HUES6 (cell line): ENCODE measurements around the gene VAC14.
A peak's percentile ranks its signal among the peaks of the same experiment; 100 is the strongest.

ENCODE experiments used
- H3K27ac ChIP-seq: 2 replicates; pipeline ENCODE4 v1.7.0; 2013; ENCODE audit warnings: low read depth, mild to moderate bottlenecking, low read length, inconsistent platforms
- H3K27me3 ChIP-seq: 2 replicates; pipeline ENCODE4 v1.6.1; 2013; ENCODE audit warnings: low read length; ENCODE audit not compliant: control insufficient read depth, insufficient read depth
- H3K36me3 ChIP-seq: 2 replicates; pipeline ENCODE4 v1.6.1; 2013; ENCODE audit warnings: low read length; ENCODE audit not compliant: control insufficient read depth, insufficient read depth
- H3K4me1 ChIP-seq: 2 replicates; pipeline ENCODE4 v1.6.1; 2013; ENCODE audit warnings: low read length; ENCODE audit not compliant: control insufficient read depth, insufficient read depth
- H3K4me3 ChIP-seq: 2 replicates; pipeline ENCODE4 v1.5.1; 2013; ENCODE audit warnings: low read depth, low read length
- H3K9ac ChIP-seq: one replicate; pipeline ENCODE4 v1.6.1; 2013; ENCODE audit warnings: mild to moderate bottlenecking, low read length
- H3K9me3 ChIP-seq: 2 replicates; pipeline ENCODE4 v1.6.1; 2013; ENCODE audit warnings: low read depth, low read length; ENCODE audit not compliant: control insufficient read depth, insufficient read depth

The VAC14 gene

DNA sequence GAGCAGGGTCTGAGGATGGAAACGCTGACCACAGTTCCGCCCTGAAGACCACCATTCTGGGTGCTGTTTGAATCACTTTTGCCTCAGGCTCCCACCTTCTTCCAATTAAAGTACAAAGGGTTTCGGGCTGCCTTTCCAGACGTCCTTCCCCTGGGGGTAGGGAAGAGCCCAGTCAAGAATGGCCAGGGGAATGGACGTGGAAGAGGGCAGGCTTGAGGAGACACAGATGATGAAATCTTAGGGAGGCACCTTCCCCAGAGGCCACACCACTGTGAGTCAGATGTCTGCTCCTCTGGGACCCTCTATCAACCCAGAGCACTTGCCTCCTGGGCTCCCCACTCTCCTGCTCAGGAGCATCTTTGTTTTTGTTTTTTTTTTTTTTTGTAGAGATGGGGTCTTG is 87.6 kb downstream of the VAC14 start:
- H3K9ac ChIP-seq = peak overlapping the region; percentile 51
- H3K36me3 ChIP-seq = no peaks in the 10 kb centered on the region
- peaks cover 53% of the 10 kb centered on the region for H3K4me1 ChIP-seq
- no peak overlapping the region for H3K27ac ChIP-seq
- H3K9me3 ChIP-seq = no peaks in the 10 kb centered on the region
- no peaks in the 10 kb centered on the region for H3K27me3 ChIP-seq
- no peak overlapping the region for H3K4me3 ChIP-seq

- Histone ChIP-seq H3K36me3 (no peaks in the 10 kb centered on the region), H3K9me3 (no peaks in the 10 kb centered on the region), H3K27me3 (no peaks in the 10 kb centered on the region), H3K9ac (peak overlapping the region; percentile 51), H3K4me1 (peaks cover 57% of the 10 kb centered on the region), H3K4me3 (no peak overlapping the region), H3K27ac (no peak overlapping the region)
Measured at GRCh38 chr16:70712942-70713341, 88.0 kb downstream of the VAC14 start.

GRCh38 chr16:70712359-70712758 is 88.6 kb downstream of the VAC14 start:
- no peak overlapping the region for H3K4me3 ChIP-seq
- H3K36me3 ChIP-seq = no peaks in the 10 kb centered on the region
- no peak overlapping the region for H3K9ac ChIP-seq
- H3K4me1 ChIP-seq = peaks cover 58% of the 10 kb centered on the region
- no peaks in the 10 kb centered on the region for H3K9me3 ChIP-seq
- H3K27me3 ChIP-seq = no peaks in the 10 kb centered on the region
- H3K27ac ChIP-seq = no peak overlapping the region

- Histone ChIP-seq H3K4me3 (no peak overlapping the region), H3K9ac (no peak overlapping the region), H3K9me3 (no peaks in the 10 kb centered on the region), H3K27me3 (no peaks in the 10 kb centered on the region), H3K36me3 (no peaks in the 10 kb centered on the region), H3K27ac (no peak overlapping the region), H3K4me1 (peaks cover 63% of the 10 kb centered on the region)
Measured at GRCh38 chr16:70711211-70712031, 89.5 kb downstream of the VAC14 start.

- no peak overlapping the region for H3K9ac ChIP-seq
- no peak overlapping the region for H3K4me3 ChIP-seq
- H3K27ac ChIP-seq = no peak overlapping the region
- H3K4me1 ChIP-seq = peaks cover 56% of the 10 kb centered on the region
- H3K9me3 ChIP-seq = no peaks in the 10 kb centered on the region
- H3K27me3 ChIP-seq = no peaks in the 10 kb centered on the region
- H3K36me3 ChIP-seq = no peaks in the 10 kb centered on the region
Measured at GRCh38 chr16:70710422-70711210, 90.3 kb downstream of the VAC14 start.

DNA sequence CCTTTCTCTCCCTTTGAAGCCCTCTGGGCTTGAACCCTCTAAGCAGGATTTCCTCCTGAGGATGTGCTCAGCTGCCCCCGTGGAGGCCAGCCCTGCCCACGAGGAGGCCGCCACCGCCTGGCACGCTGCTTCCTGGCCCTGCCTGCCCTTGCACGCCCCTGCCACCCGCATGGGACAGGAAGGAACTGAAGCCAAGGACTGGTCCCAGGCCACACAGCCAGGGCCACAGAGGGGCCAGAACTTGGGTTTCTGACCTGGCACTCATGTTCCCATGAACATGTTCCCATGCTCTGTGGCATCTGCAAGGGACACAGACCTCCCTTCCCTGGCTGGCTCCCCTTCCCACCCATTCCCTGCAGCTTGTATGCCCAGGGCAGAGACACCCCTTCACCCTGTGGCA is 91.0 kb downstream of the VAC14 start:
- no peaks in the 10 kb centered on the region for H3K36me3 ChIP-seq
- no peak overlapping the region for H3K27ac ChIP-seq
- no peak overlapping the region for H3K4me3 ChIP-seq
- peaks cover 50% of the 10 kb centered on the region for H3K4me1 ChIP-seq
- no peak overlapping the region for H3K9ac ChIP-seq
- no peaks in the 10 kb centered on the region for H3K27me3 ChIP-seq
- H3K9me3 ChIP-seq = no peaks in the 10 kb centered on the region

DNA sequence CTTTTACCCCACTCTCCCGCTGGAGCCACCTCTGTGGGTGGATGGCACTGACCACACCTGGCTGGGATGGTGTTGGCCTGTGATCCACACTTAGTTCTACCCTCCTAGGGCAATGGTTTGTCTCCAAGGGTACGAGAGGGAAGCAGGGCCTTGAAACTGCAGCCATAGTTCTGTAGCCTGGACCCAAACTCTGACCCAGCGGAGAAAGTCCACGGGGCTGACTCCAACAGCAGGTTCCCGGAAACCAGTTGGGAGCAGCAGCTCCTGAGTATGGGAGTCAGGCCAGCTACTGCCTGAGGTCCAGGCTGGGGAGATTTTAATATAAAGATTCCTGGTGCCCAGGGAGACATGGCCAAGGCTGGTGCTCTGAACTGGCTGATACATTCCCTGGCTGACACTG is 91.5 kb downstream of the VAC14 start:
- Histone ChIP-seq H3K27me3 (no peaks in the 10 kb centered on the region), H3K27ac (no peak overlapping the region), H3K4me1 (peaks cover 45% of the 10 kb centered on the region), H3K36me3 (no peaks in the 10 kb centered on the region), H3K9me3 (no peaks in the 10 kb centered on the region), H3K4me3 (no peak overlapping the region), H3K9ac (no peak overlapping the region)

DNA sequence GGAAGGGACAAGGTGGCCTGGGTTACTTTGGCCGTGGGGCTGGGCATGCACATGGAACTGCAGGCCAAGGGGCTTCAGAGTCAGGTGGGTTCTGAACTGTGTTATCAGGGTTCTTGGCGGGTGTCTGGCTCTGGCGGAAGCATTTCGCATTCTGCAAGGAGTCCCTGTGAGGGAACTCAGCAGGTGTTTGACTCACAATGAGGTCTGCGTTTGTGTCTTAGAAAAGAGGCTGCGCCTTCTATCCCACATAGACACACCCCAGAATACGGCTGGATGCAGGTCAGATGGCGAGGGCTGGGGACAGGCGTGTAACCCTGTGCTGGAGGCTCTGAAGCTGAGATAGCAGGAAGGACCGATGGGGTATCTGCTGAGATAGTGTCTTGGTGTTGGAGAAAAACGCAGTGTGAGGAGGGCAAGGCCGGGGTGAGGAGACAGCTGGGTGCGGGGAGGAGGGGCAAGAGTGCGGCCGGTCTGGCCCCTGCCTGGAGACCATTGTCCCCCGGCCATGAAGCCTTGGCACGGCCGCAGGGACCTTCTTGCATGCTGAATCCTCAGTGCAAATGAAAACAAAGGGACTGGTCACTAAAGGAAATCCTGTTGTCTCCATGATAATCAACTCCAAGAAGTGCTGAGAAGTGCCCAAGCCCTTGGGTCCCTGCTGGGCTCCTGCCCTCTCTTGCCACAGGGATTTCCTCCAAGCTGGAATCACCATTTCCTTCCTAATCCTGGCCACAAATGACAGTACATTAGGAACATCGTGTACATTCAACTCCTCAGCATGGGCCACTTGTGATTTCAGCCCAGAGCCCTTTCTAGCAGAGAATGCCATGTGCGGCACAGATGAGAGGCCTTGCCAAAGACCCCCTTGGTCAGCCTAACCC is 92.4 kb downstream of the VAC14 start:
- Histone ChIP-seq H3K4me3 (no peak overlapping the region), H3K9ac (no peak overlapping the region), H3K27me3 (no peaks in the 10 kb centered on the region), H3K27ac (no peak overlapping the region), H3K36me3 (no peaks in the 10 kb centered on the region), H3K4me1 (peaks cover 48% of the 10 kb centered on the region), H3K9me3 (no peaks in the 10 kb centered on the region)

- Histone ChIP-seq H3K9me3 (no peaks in the 10 kb centered on the region), H3K9ac (no peak overlapping the region), H3K27ac (no peak overlapping the region), H3K4me1 (peaks cover 49% of the 10 kb centered on the region), H3K36me3 (no peaks in the 10 kb centered on the region), H3K4me3 (no peak overlapping the region), H3K27me3 (no peaks in the 10 kb centered on the region)
Measured at GRCh38 chr16:70706948-70707465, 94.0 kb downstream of the VAC14 start.

GRCh38 chr16:70705056-70705455 is 95.9 kb downstream of the VAC14 start:
- Histone ChIP-seq H3K27ac (no peak overlapping the region), H3K9me3 (no peaks in the 10 kb centered on the region), H3K36me3 (no peaks in the 10 kb centered on the region), H3K27me3 (no peaks in the 10 kb centered on the region), H3K9ac (no peak overlapping the region), H3K4me1 (peaks cover 53% of the 10 kb centered on the region), H3K4me3 (no peak overlapping the region)
